OCI-LY7 (cell line): Measurements from ENCODE around the gene FNDC3B.

Source experiments
- CTCF ChIP-seq: fragments of 200-600 bp; sonication (generic); conservative IDR thresholded peaks from 2 replicates; pipeline ENCODE4 v1.5.1; 2014; ENCODE audit warnings: mild to moderate bottlenecking, antibody characterized with exemption, low read length, moderate library complexity, mixed read lengths
- EZH2phosphoT487 ChIP-seq: fragments of 200-600 bp; sonication (generic); IDR thresholded peaks from 2 replicates; pipeline ENCODE4 v1.6.1; 2018; ENCODE audit warnings: low read depth, borderline replicate concordance, mild to moderate bottlenecking, mixed run types, antibody characterized with exemption, low read length, moderate library complexity, mixed read lengths

- TF ChIP-seq EZH2phosphoT487 (no peak), CTCF (no peak)
These were observed 110.9 kb downstream of the FNDC3B start for GRCh38 chr3:172150268-172150667.
